ENCODE measurements around the gene PRR12. TPM values are rescaled to one million over a fixed set of nuclear protein-coding genes. Genes with fewer than 3 reads are reported as not detected.

The PRR12 gene
- total and polyA plus RNA-seq, 9 of the 15 experiments (the other 6 are each of a cell fraction or from before 2014, with no cell fraction given), result 0.01 to 21.1 (median 0.98) TPM

- TF ChIP-seq U2AF2 (optimal IDR thresholded peaks at IDR 0.05; ENCODE audit: low read depth, low read length), result no peak
- TF ChIP-seq ZC3H8 (IDR thresholded peaks at IDR 0.05), result no peak
- TF ChIP-seq ZNF232 (CRISPR knock-in tag; IDR thresholded peaks at IDR 0.05), result no peak
- TF ChIP-seq ZNF324 (CRISPR knock-in tag; IDR thresholded peaks at IDR 0.05), result no peak
- no peak for TF ChIP-seq MIER1 (IDR thresholded peaks at IDR 0.05; ENCODE audit: low read depth)
- TF ChIP-seq, protein P1, sequence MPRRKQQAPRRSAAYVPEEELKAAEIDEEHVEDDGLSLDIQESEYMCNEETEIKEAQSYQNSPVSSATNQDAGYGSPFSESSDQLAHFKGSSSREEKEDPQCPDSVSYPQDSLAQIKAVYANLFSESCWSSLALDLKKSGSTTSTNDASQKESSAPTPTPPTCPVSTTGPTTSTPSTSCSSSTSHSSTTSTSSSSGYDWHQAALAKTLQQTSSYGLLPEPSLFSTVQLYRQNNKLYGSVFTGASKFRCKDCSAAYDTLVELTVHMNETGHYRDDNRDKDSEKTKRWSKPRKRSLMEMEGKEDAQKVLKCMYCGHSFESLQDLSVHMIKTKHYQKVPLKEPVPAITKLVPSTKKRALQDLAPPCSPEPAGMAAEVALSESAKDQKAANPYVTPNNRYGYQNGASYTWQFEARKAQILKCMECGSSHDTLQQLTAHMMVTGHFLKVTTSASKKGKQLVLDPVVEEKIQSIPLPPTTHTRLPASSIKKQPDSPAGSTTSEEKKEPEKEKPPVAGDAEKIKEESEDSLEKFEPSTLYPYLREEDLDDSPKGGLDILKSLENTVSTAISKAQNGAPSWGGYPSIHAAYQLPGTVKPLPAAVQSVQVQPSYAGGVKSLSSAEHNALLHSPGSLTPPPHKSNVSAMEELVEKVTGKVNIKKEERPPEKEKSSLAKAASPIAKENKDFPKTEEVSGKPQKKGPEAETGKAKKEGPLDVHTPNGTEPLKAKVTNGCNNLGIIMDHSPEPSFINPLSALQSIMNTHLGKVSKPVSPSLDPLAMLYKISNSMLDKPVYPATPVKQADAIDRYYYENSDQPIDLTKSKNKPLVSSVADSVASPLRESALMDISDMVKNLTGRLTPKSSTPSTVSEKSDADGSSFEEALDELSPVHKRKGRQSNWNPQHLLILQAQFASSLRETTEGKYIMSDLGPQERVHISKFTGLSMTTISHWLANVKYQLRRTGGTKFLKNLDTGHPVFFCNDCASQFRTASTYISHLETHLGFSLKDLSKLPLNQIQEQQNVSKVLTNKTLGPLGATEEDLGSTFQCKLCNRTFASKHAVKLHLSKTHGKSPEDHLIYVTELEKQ (CRISPR knock-in tag; IDR thresholded peaks at IDR 0.05), result no peak
- TF ChIP-seq KHSRP (IDR thresholded peaks at IDR 0.05), result no peak
- TF ChIP-seq NKRF (IDR thresholded peaks at IDR 0.05; ENCODE audit: borderline replicate concordance), result 0 out of 2 replicates have a peak, but pooled peaks have one; percentile 53
- no peak for TF ChIP-seq RNF2 (IDR thresholded peaks at IDR 0.05)
- TF ChIP-seq PURB (CRISPR knock-in tag; IDR thresholded peaks at IDR 0.05; ENCODE audit: low read depth), result no peak
- TF ChIP-seq THRA (IDR thresholded peaks at IDR 0.05), result no peak
- TF ChIP-seq, protein P2, sequence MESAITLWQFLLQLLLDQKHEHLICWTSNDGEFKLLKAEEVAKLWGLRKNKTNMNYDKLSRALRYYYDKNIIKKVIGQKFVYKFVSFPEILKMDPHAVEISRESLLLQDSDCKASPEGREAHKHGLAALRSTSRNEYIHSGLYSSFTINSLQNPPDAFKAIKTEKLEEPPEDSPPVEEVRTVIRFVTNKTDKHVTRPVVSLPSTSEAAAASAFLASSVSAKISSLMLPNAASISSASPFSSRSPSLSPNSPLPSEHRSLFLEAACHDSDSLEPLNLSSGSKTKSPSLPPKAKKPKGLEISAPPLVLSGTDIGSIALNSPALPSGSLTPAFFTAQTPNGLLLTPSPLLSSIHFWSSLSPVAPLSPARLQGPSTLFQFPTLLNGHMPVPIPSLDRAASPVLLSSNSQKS (CRISPR knock-in tag; IDR thresholded peaks at IDR 0.05), result no peak
- TF ChIP-seq XRCC3 (IDR thresholded peaks at IDR 0.05), result no peak
- TF ChIP-seq, protein P3, sequence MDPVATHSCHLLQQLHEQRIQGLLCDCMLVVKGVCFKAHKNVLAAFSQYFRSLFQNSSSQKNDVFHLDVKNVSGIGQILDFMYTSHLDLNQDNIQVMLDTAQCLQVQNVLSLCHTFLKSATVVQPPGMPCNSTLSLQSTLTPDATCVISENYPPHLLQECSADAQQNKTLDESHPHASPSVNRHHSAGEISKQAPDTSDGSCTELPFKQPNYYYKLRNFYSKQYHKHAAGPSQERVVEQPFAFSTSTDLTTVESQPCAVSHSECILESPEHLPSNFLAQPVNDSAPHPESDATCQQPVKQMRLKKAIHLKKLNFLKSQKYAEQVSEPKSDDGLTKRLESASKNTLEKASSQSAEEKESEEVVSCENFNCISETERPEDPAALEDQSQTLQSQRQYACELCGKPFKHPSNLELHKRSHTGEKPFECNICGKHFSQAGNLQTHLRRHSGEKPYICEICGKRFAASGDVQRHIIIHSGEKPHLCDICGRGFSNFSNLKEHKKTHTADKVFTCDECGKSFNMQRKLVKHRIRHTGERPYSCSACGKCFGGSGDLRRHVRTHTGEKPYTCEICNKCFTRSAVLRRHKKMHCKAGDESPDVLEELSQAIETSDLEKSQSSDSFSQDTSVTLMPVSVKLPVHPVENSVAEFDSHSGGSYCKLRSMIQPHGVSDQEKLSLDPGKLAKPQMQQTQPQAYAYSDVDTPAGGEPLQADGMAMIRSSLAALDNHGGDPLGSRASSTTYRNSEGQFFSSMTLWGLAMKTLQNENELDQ (CRISPR knock-in tag; IDR thresholded peaks at IDR 0.05; ENCODE audit: borderline replicate concordance), result no peak
- no peak for TF ChIP-seq ZNF444 (CRISPR knock-in tag; IDR thresholded peaks at IDR 0.05)
- TF ChIP-seq ZNF316 (IDR thresholded peaks at IDR 0.05), result no peak
- TF ChIP-seq SETDB1 (IDR thresholded peaks at IDR 0.05; ENCODE audit: low read length), result no peak
- TF ChIP-seq WHSC1 (IDR thresholded peaks at IDR 0.05; ENCODE audit: low read length), result no peak
- TF ChIP-seq FOXP1 (CRISPR knock-in tag; IDR thresholded peaks at IDR 0.05), result no peak
- no peak for TF ChIP-seq YBX1 (IDR thresholded peaks at IDR 0.05)
Measured at GRCh38 chr19:49580264-49581006, 10.5 kb upstream of the PRR12 start, which contains the start of gene NOSIP (continued).

All from K562 (cell line).